HG02623 (cell line): ENCODE data around the gene SKIDA1.

ENCODE experiments used
- ATAC-seq: cut with Tn5 transposase; IDR thresholded peaks from one replicate; pipeline ENCODE4 v1.9.1; 2021; ENCODE audit warnings: moderate library complexity; ENCODE audit not compliant: unreplicated experiment

The SKIDA1 gene

GRCh38 chr10:21529032-21529910, 3.8 kb upstream of the SKIDA1 start:
- ATAC-seq = no peak

- ATAC-seq = no peak
Measured at GRCh38 chr10:21528236-21529031, 3.0 kb upstream of the SKIDA1 start.

GRCh38 chr10:21527598-21528235, 2.2 kb upstream of the SKIDA1 start:
- ATAC-seq = no peak

- peak; percentile 26 for ATAC-seq
Measured at GRCh38 chr10:21526860-21527597, 1.5 kb upstream of the SKIDA1 start.

GRCh38 chr10:21526188-21526859, 842 bp upstream of the SKIDA1 start:
- ATAC-seq = no peak

- ATAC-seq = no peak
Measured at GRCh38 chr10:21524526-21525366, 736 bp downstream of the SKIDA1 start.

- no peak for ATAC-seq
Measured at GRCh38 chr10:21524131-21524525, 1.4 kb downstream of the SKIDA1 start.

GRCh38 chr10:21523557-21524008, 1.9 kb downstream of the SKIDA1 start:
- ATAC-seq = no peak

GRCh38 chr10:21522631-21523406, 2.7 kb downstream of the SKIDA1 start:
- ATAC-seq = no peak

GRCh38 chr10:21521751-21522533, 3.5 kb downstream of the SKIDA1 start:
- no peak for ATAC-seq

GRCh38 chr10:21520949-21521348, 4.5 kb downstream of the SKIDA1 start:
- no peak for ATAC-seq

GRCh38 chr10:21520509-21520908, 5.0 kb downstream of the SKIDA1 start:
- no peak for ATAC-seq

- ATAC-seq = no peak
Measured at GRCh38 chr10:21519941-21520436, 5.5 kb downstream of the SKIDA1 start.

- ATAC-seq = no peak
Measured at GRCh38 chr10:21519397-21519933, 6.0 kb downstream of the SKIDA1 start.

- ATAC-seq = no peak
Measured at GRCh38 chr10:21518641-21519396, 6.7 kb downstream of the SKIDA1 start.

- no peak for ATAC-seq
Measured at GRCh38 chr10:21518149-21518640, 7.3 kb downstream of the SKIDA1 start.
